ENCODE measurements around the gene KIAA0513. TPM values are rescaled to one million over a fixed set of nuclear protein-coding genes. Genes with fewer than 3 reads are reported as not detected.

The KIAA0513 gene
- total RNA-seq, 1 donor from 2014 or later = 10.6 TPM

DNA sequence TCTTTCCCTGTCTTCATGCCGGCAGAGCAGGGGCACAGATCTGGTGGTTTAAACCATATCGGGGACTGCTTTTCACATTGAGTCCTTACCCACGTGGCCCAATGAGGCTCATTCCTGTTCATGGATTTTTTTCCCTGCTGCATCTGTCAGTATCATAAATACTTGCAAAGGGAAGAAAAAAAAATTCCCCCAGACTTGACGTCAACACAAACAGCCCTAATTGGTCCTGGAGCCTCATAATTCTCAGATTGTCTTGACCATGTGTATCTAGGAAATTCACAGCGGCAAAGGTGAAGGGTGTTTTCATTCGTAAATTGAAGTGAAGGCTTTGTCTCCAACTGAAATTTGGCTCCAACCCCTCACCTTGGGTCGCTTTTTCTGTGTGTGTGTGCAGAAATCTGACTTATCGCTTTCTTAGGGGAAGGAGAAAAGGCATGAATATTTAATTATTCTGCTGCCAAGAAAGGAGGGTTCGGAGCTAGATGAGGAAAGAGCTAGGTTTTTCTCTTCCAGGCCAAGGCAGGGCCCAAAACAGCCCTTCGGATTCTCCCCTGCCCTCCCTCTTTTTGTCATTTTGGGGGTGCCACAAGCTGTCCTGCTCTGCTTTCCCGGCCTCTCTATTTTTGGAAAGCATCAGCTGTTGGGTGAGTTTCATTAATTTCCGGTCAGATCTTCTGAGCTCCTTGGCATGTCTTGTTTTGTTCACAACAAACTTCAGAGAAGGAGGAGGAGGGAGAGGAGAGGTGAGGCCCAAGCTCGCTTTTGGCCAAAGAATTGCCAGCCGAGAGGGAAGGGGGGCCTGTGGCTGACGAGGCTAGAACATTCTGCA is 102.5 kb downstream of the KIAA0513 start:
- Mint-ChIP-seq H3K4me3 (ENCODE audit: unreplicated experiment) (no peak overlapping the region), H3K27ac (ENCODE audit: unreplicated experiment) (peak overlapping the region; percentile 46), H3K9me3 (ENCODE audit: unreplicated experiment) (no peaks in the 10 kb centered on the region), H3K4me1 (ENCODE audit: unreplicated experiment) (peaks cover 34% of the 10 kb centered on the region), H3K27me3 (ENCODE audit: unreplicated experiment) (no peaks in the 10 kb centered on the region), H3K36me3 (ENCODE audit: unreplicated experiment) (no peaks in the 10 kb centered on the region)
- TF ChIP-seq, protein P1, sequence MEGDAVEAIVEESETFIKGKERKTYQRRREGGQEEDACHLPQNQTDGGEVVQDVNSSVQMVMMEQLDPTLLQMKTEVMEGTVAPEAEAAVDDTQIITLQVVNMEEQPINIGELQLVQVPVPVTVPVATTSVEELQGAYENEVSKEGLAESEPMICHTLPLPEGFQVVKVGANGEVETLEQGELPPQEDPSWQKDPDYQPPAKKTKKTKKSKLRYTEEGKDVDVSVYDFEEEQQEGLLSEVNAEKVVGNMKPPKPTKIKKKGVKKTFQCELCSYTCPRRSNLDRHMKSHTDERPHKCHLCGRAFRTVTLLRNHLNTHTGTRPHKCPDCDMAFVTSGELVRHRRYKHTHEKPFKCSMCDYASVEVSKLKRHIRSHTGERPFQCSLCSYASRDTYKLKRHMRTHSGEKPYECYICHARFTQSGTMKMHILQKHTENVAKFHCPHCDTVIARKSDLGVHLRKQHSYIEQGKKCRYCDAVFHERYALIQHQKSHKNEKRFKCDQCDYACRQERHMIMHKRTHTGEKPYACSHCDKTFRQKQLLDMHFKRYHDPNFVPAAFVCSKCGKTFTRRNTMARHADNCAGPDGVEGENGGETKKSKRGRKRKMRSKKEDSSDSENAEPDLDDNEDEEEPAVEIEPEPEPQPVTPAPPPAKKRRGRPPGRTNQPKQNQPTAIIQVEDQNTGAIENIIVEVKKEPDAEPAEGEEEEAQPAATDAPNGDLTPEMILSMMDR (IDR thresholded peaks at IDR 0.05) = no peak
- DNase-seq (ENCODE audit: extremely low spot score, unreplicated experiment) = no peak

DNA sequence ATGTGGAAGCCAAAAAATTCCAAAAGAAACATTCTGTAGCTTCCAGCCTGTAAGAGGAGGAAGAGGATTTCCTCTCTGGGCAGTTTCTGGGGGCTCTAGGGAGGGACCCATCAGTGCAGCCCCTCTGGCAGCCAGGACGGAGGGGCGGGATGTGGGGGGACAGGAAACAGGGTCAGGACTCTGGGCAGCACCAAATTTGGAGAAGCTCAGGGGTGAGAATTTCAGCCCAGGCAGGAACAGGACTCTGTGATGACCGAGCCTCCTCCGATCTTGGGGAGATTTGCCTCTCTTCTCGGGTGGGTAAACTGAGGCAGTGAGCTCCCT is 103.1 kb downstream of the KIAA0513 start:
- H3K4me1 Mint-ChIP-seq (ENCODE audit: unreplicated experiment) = peaks cover 32% of the 10 kb centered on the region
- H3K27me3 Mint-ChIP-seq (ENCODE audit: unreplicated experiment) = no peaks in the 10 kb centered on the region
- no peaks in the 10 kb centered on the region for H3K9me3 Mint-ChIP-seq (ENCODE audit: unreplicated experiment)
- peak overlapping the region; percentile 46 for H3K27ac Mint-ChIP-seq (ENCODE audit: unreplicated experiment)
- no peak for DNase-seq (ENCODE audit: extremely low spot score, unreplicated experiment)
- TF ChIP-seq, protein P1 (IDR thresholded peaks at IDR 0.05) = no peak
- no peaks in the 10 kb centered on the region for H3K36me3 Mint-ChIP-seq (ENCODE audit: unreplicated experiment)
- H3K4me3 Mint-ChIP-seq (ENCODE audit: unreplicated experiment) = no peak overlapping the region

DNA sequence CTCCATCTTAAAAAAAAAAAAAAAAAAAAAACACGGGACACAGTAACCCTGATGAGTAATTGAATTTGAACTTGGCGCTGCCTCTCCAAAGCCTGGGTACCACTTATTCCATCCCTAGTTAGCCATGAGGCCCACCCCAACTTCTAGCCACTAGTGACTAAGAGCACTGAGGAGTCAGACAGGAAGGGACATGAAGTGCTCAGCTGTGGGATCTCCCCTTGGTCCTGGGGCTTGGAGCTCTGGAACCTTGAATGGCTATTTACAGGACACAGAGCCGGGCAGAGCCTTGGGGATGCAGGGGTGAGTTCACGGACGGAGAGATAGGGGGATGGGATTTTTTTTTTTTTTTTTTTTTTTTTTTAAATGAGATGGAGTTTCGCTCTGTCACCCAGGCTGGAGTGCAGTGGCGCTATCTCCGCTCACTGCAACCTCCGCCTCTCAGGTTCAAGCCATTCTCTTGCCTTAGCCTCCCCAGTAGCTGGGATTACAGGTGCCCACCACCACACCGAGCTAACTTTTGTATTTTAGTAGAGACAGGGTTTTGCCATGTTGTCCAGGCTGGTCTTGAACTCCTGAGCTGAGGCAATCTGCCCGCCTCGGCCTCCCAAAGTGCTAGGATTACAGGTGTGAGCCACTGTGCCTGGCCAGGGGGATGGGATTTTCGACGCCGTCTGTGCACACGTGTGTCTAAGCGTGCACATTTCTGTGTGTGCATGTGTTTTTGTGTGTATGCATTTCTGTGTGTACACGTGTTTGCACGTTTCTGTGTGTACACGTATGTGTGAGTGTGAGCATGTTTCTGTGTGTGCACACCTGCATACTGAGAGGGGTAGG is 105.1 kb downstream of the KIAA0513 start:
- DNase-seq (ENCODE audit: extremely low spot score, unreplicated experiment) = no peak
- TF ChIP-seq, protein P1 (IDR thresholded peaks at IDR 0.05) = no peak
- H3K36me3 Mint-ChIP-seq (ENCODE audit: unreplicated experiment) = no peaks in the 10 kb centered on the region
- H3K27me3 Mint-ChIP-seq (ENCODE audit: unreplicated experiment) = no peaks in the 10 kb centered on the region
- peaks cover 30% of the 10 kb centered on the region for H3K4me1 Mint-ChIP-seq (ENCODE audit: unreplicated experiment)
- no peak overlapping the region for H3K4me3 Mint-ChIP-seq (ENCODE audit: unreplicated experiment)
- H3K27ac Mint-ChIP-seq (ENCODE audit: unreplicated experiment) = no peak overlapping the region
- no peaks in the 10 kb centered on the region for H3K9me3 Mint-ChIP-seq (ENCODE audit: unreplicated experiment)

DNA sequence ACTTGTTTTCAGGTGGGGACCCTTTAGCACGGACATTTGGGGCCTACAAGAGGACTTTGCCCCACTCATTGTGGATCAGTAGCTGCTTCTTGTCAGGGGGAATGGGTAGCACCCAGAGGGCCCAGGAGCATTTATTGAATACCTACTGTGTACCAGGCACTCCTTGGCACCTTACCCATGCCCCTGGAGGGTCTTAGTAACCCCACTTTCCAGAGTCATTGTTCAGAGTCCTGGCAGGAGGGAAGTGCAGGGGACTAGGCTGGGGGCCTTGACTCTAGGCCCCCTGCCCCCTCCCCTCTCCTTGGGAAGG is 105.7 kb downstream of the KIAA0513 start:
- Mint-ChIP-seq H3K9me3 (ENCODE audit: unreplicated experiment) (no peaks in the 10 kb centered on the region), H3K27me3 (ENCODE audit: unreplicated experiment) (no peaks in the 10 kb centered on the region), H3K4me1 (ENCODE audit: unreplicated experiment) (peaks cover 35% of the 10 kb centered on the region), H3K4me3 (ENCODE audit: unreplicated experiment) (no peak overlapping the region), H3K36me3 (ENCODE audit: unreplicated experiment) (no peaks in the 10 kb centered on the region), H3K27ac (ENCODE audit: unreplicated experiment) (no peak overlapping the region)
- TF ChIP-seq, protein P1 (IDR thresholded peaks at IDR 0.05) = no peak
- DNase-seq (ENCODE audit: extremely low spot score, unreplicated experiment) = no peak

DNA sequence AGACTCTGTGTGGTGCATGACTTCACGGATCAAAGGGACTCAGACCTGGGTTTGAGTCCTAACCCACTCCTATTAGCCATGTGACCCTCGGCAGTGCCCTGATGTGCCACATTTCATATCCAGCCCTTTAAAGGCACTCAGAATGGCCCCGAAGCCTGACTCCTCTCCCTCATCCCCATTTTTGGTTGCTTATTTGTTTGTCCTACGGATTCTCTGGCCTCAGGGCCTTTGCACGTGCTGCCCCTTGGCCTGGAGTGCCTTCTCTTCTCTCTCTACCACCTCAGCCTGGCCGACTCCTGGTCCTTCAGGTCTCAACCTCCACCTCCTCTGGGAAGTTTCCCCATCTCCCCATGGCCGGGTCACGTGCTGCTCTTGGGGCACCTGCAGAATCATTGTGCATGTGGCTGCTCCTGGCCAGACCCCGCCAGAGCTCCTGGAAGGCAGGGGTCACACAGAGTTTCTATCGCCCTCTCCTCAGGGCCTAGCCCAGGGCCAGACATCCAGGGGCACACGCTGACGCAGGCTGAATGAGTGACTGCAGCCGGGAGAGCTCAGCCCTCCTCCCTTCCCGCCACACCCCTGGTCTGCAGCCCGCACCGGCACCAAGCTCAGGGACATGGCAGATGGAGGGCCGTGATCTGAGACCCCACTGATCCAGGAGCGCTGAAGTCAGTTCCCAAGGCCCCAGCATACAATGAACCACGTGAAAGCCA is 106.6 kb downstream of the KIAA0513 start:
- Mint-ChIP-seq H3K36me3 (ENCODE audit: unreplicated experiment) (no peaks in the 10 kb centered on the region), H3K27ac (ENCODE audit: unreplicated experiment) (no peak overlapping the region), H3K4me1 (ENCODE audit: unreplicated experiment) (peaks cover 39% of the 10 kb centered on the region), H3K4me3 (ENCODE audit: unreplicated experiment) (no peak overlapping the region), H3K27me3 (ENCODE audit: unreplicated experiment) (no peaks in the 10 kb centered on the region), H3K9me3 (ENCODE audit: unreplicated experiment) (no peaks in the 10 kb centered on the region)
- TF ChIP-seq, protein P1 (IDR thresholded peaks at IDR 0.05) = no peak
- DNase-seq (ENCODE audit: extremely low spot score, unreplicated experiment) = no peak
